Adrenal gland (tissue), 12 donors: Measurements from ENCODE around the gene AHNAK2. TPM values are rescaled to one million over a fixed set of nuclear protein-coding genes. Genes with fewer than 3 reads are reported as not detected.

Experiments
- DNase-seq, 7 donors: peaks; one replicate each; pipeline ENCODE4 v3.0.0-alpha.2; 2019 to 2020
- H3K27ac ChIP-seq, 5 donors: fragments of 200-600 bp; sonication (generic) in 4 of 5; 1 replicate in 3 of 5; 2 replicates in 2 of 5; pipeline versions ENCODE4 v1.5.1 to v1.8.0; 2016 to 2020; ENCODE audit warnings: mild to moderate bottlenecking in 1 of 5
- H3K27me3 ChIP-seq: fragments of 200-600 bp; 2 replicates; pipeline ENCODE4 v1.8.0; 2021
- H3K36me3 ChIP-seq, 2 donors: fragments of 200-600 bp; replicated peaks in 1 of 2; 1 replicate in 1 of 2; 2 replicates in 1 of 2; pipeline versions ENCODE4 v1.5.1 to v1.8.0; 2018 to 2022
- H3K4me1 ChIP-seq, 2 donors: fragments of 200-600 bp; replicated peaks in 1 of 2; 1 replicate in 1 of 2; 2 replicates in 1 of 2; pipeline versions ENCODE4 v1.5.1 to v1.8.0; 2018 to 2021
- H3K4me3 ChIP-seq, 4 donors: fragments of 200-600 bp; sonication (generic) in 3 of 4; one replicate each; pipeline ENCODE4 v1.5.1; 2016 to 2018
- H3K9me3 ChIP-seq, 3 donors: fragments of 200-600 bp; sonication (generic) in 1 of 3; replicated peaks in 1 of 3; 1 replicate in 2 of 3; 2 replicates in 1 of 3; pipeline versions ENCODE4 v1.5.1 to v1.8.0; 2016 to 2021
- POLR2A ChIP-seq, 2 donors: fragments of 450-650 bp; IDR thresholded peaks; one replicate each; pipeline ENCODE4 v1.6.1; 2017; ENCODE audit warnings: antibody characterized with exemption in 2 of 2, mild to moderate bottlenecking in 2 of 2, moderate library complexity in 1 of 2
- WGBS, 4 donors: extraction: QIAGEN DNeasy Blood & Tissue Kit in 2 of 4; methylation state at CpG; one replicate each; pipeline versions ENCODE4 v1.1.5 to v1.1.7; 2013 to 2017; 5-methylcytosine and 5-hydroxymethylcytosine counted together
- intact Hi-C, 2 donors: fragments of 100-400 bp; cut with DNase I; formaldehyde crosslinking; loops; one replicate each; pipeline versions ENCODE4 v1.14.1 to v1.15.0; 2022 to 2023
- polyA plus RNA-seq, 3 donors: library from polyadenylated mRNA; stranded (reverse); fragments of 200-250 nt in 2 of 3; fragments of 350-450 nt in 1 of 3; fragmentation: Illumina TruSeq in 1 of 3; extraction: RNeasy Lipid Tissue Mini Kit (QIAGEN cat#74804) in 1 of 3; gene quantifications; one replicate each; pipeline ENCODE4 v1.2.3, GENCODE V29; 2013 to 2014
- total RNA-seq, 9 donors: library from RNA; depleted of rRNA in 4 of 9; stranded (reverse); fragments of >200 nt in 4 of 9; fragments of 120-200 nt in 1 of 9; fragmentation: NEBNext Ultra II Directional in 1 of 9; extraction: Animal tissue kit (Norgen Biotek cat#: 25700) in 1 of 9; gene quantifications; one replicate each; pipeline versions ENCODE4 v1.1.0 to v1.2.4, GENCODE V29; 2013 to 2023
- TF ChIP-seq, protein P1 (sequence below), 6 experiments: fragments of 450-650 bp in 4 of 6; fragments of 200-600 bp in 2 of 6; sonication (generic) in 1 of 6; IDR thresholded peaks; 1 replicate in 5 of 6; 2 replicates in 1 of 6; pipeline versions ENCODE4 v1.5.1 to v1.8.0; 2016 to 2021; ENCODE audit warnings: antibody characterized with exemption in 6 of 6, mild to moderate bottlenecking in 2 of 6, moderate library complexity in 1 of 6
- donor health status: healthy with polysubstance abuse.
- donor health status: Bipolar disorder and iron deficiency.
- donor health status: DM: yes; HTN: yes; CAD: no.
- donor health status: DM: no; HTN: no; CAD: no.
- donor health status: DM: no; HTN: no; CAD: no.
- donor health status: DM: yes; HTN: yes; CAD: no.

The AHNAK2 gene
- total and polyA plus RNA-seq, 12 donors = 0.67 to 16.0 (median 4.1) TPM

DNA sequence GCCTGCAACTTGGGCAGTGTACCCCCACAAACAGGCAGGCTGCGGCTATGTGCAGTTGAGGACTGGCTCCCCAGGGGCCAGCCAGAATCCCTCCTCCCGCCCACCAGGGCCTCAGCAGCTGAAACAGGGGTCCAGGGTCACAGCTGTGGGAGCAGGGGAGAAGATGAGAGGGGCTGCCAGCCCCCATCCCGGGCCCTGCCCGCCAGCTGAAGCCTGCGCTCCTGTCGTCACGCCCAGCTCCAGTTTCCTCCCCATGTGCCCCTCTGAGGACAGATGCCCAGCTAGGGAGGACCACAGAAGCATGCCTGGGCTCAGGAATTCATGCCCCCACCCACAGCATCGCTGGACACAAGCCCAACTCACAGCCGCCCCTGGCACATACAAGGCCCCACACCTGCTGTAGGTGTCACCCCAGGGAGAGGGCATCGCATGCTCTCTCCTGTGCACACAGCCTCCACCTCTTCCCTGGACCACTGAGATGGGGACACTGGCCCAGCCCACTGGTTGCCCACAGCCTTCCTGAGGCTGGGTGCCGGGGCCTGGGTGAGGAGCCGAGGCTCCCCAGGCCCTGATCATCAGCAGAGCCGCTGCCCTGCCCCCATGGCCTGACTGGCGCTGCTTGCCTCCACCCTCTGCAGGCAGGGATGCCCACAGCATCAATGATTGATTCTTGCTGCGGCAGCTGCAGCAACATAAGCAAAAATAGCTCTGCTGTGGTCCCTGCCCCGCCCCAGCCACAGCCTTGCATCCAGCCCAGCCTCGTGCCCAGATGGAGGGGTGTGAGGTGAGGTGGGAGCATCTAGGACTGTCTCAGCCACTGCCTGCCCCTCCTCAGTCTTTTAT is 3.7 kb upstream of the AHNAK2 start:
- H3K36me3 ChIP-seq = no peaks in the 10 kb centered on the region
- DNase-seq = no peak
- intact Hi-C loops = loop anchor here in 1 of 2 donors (5.0 kb wide), 1 partner anchor 45 kb away; no protein-coding TSS in a partner anchor

GRCh38 chr14:104980611-104981531 is 2.7 kb upstream of the AHNAK2 start:
- Histone ChIP-seq H3K36me3 (no peaks in the 10 kb centered on the region), H3K4me1 (peaks cover 7 to 18% of the 10 kb centered on the region in 2 donors), H3K27me3 (no peaks in the 10 kb centered on the region), H3K4me3 (no peak overlapping the region), H3K9me3 (no peaks in the 10 kb centered on the region), H3K27ac (peak overlapping the region in 2 of 5 donors; percentile 79 to 82)
- TF ChIP-seq POLR2A (IDR thresholded peaks at IDR 0.05) = no peak
- TF ChIP-seq, protein P1, sequence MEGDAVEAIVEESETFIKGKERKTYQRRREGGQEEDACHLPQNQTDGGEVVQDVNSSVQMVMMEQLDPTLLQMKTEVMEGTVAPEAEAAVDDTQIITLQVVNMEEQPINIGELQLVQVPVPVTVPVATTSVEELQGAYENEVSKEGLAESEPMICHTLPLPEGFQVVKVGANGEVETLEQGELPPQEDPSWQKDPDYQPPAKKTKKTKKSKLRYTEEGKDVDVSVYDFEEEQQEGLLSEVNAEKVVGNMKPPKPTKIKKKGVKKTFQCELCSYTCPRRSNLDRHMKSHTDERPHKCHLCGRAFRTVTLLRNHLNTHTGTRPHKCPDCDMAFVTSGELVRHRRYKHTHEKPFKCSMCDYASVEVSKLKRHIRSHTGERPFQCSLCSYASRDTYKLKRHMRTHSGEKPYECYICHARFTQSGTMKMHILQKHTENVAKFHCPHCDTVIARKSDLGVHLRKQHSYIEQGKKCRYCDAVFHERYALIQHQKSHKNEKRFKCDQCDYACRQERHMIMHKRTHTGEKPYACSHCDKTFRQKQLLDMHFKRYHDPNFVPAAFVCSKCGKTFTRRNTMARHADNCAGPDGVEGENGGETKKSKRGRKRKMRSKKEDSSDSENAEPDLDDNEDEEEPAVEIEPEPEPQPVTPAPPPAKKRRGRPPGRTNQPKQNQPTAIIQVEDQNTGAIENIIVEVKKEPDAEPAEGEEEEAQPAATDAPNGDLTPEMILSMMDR (IDR thresholded peaks at IDR 0.05) = no peak
- no peak for DNase-seq
- intact Hi-C loops = loop anchor here in 1 of 2 donors (5.0 kb wide), 1 partner anchor 46 kb away; no protein-coding TSS in a partner anchor
- WGBS, 4 donors = 88 to 94% (median 92%) methylated on average over 9 to 22 of the region's 22 CpGs

More for the DNA sequence above, 3.7 kb upstream of the AHNAK2 start:
- Histone ChIP-seq H3K9me3 (no peaks in the 10 kb centered on the region), H3K4me1 (peaks cover 11 to 20% of the 10 kb centered on the region in 2 donors), H3K4me3 (no peak overlapping the region), H3K27ac (no peak overlapping the region), H3K27me3 (no peaks in the 10 kb centered on the region)
- WGBS, 4 donors = 85 to 87% (median 86%) methylated on average over 6 to 17 of the region's 17 CpGs
- TF ChIP-seq POLR2A (IDR thresholded peaks at IDR 0.05) = no peak
- TF ChIP-seq, protein P1 (IDR thresholded peaks at IDR 0.05) = no peak

GRCh38 chr14:104979758-104980610 is 1.8 kb upstream of the AHNAK2 start:
- Histone ChIP-seq H3K27me3 (no peaks in the 10 kb centered on the region), H3K27ac (peak overlapping the region in 2 of 5 donors; percentile 79 to 82), H3K4me1 (peaks cover 7 to 22% of the 10 kb centered on the region in 2 donors), H3K4me3 (no peak overlapping the region), H3K36me3 (no peaks in the 10 kb centered on the region), H3K9me3 (no peaks in the 10 kb centered on the region)
- 42 to 73% (median 53%) methylated on average over 6 to 19 of the region's 19 CpGs for WGBS, 4 donors
- DNase-seq = peak; percentile 89 to 96 (median 94)
- intact Hi-C loops = loop anchor here (5.0 kb wide), 2 partner anchors 47 to 67 kb away; no protein-coding TSS in a partner anchor
- no peak for TF ChIP-seq POLR2A (IDR thresholded peaks at IDR 0.05)
- TF ChIP-seq, protein P1 (IDR thresholded peaks at IDR 0.05) = no peak
